KOPT-K1 (cell line): ENCODE measurements around the gene GSTO1.
"Not testable (repeated sequence)": the region's sequence is repeated elsewhere in the genome, so short reads cannot be mapped to it uniquely, and the experiment has no call there.

Source experiments
- H3K27ac ChIP-seq: fragments of 200-600 bp; sonication (generic); 2 replicates; pipeline ENCODE4 v1.5.1; 2016; ENCODE audit warnings: antibody characterized with exemption, mild to moderate bottlenecking, low read depth, low read length; ENCODE audit not compliant: poor library complexity, severe bottlenecking
- H3K36me3 ChIP-seq: fragments of 200-600 bp; sonication (generic); 2 replicates; pipeline ENCODE4 v1.5.1; 2017; ENCODE audit warnings: antibody characterized with exemption, mild to moderate bottlenecking, low read length, moderate library complexity; ENCODE audit not compliant: insufficient read depth
- H3K9me3 ChIP-seq: fragments of 200-600 bp; sonication (generic); 2 replicates; pipeline ENCODE4 v1.5.1; 2017; ENCODE audit warnings: antibody characterized with exemption, low read length, mild to moderate bottlenecking; ENCODE audit not compliant: insufficient read depth, poor library complexity, severe bottlenecking

Gene GSTO1

GRCh38 chr10:104243009-104243408, 11.7 kb upstream of the GSTO1 start:
- not testable (repeated sequence) for H3K27ac ChIP-seq, H3K36me3 ChIP-seq
- peaks cover 27% of the 10 kb centered on the region for H3K9me3 ChIP-seq

GRCh38 chr10:104243512-104243911, 11.2 kb upstream of the GSTO1 start:
- no peaks in the 10 kb centered on the region for H3K36me3 ChIP-seq
- peaks cover 29% of the 10 kb centered on the region for H3K9me3 ChIP-seq
- H3K27ac ChIP-seq, result no peak overlapping the region

- peaks cover 28% of the 10 kb centered on the region for H3K9me3 ChIP-seq
- H3K36me3 ChIP-seq, result no peaks in the 10 kb centered on the region
- no peak overlapping the region for H3K27ac ChIP-seq
Measured at GRCh38 chr10:104245066-104245632, 9.5 kb upstream of the GSTO1 start.

- Histone ChIP-seq H3K36me3 (no peaks in the 10 kb centered on the region), H3K9me3 (peaks cover 23% of the 10 kb centered on the region), H3K27ac (no peak overlapping the region)
Measured at GRCh38 chr10:104246976-104247375, 7.7 kb upstream of the GSTO1 start.

- H3K9me3 ChIP-seq, result peaks cover 23% of the 10 kb centered on the region
Measured at GRCh38 chr10:104247513-104248146, 7.1 kb upstream of the GSTO1 start.

GRCh38 chr10:104248931-104249330, 5.8 kb upstream of the GSTO1 start:
- H3K36me3 ChIP-seq, H3K27ac ChIP-seq: not testable (repeated sequence)
- peaks cover 23% of the 10 kb centered on the region for H3K9me3 ChIP-seq

More at GRCh38 chr10:104247513-104248146, 7.1 kb upstream of the GSTO1 start:
- H3K27ac ChIP-seq, result no peak overlapping the region
- no peaks in the 10 kb centered on the region for H3K36me3 ChIP-seq

- H3K9me3 ChIP-seq, result peaks cover 23% of the 10 kb centered on the region
Measured at GRCh38 chr10:104250371-104250770, 4.3 kb upstream of the GSTO1 start.

GRCh38 chr10:104251443-104251842, 3.2 kb upstream of the GSTO1 start:
- peaks cover 16% of the 10 kb centered on the region for H3K9me3 ChIP-seq
- no peaks in the 10 kb centered on the region for H3K36me3 ChIP-seq
- H3K27ac ChIP-seq, result no peak overlapping the region

More at GRCh38 chr10:104250371-104250770, 4.3 kb upstream of the GSTO1 start:
- Histone ChIP-seq H3K36me3 (no peaks in the 10 kb centered on the region), H3K27ac (no peak overlapping the region)

GRCh38 chr10:104252368-104252767, 2.3 kb upstream of the GSTO1 start:
- peaks cover 7% of the 10 kb centered on the region for H3K9me3 ChIP-seq
- peaks cover 6% of the 10 kb centered on the region; the same call in 1 of the 2 replicates for H3K36me3 ChIP-seq
- H3K27ac ChIP-seq, result no peak overlapping the region

- Histone ChIP-seq H3K27ac (no peak overlapping the region), H3K36me3 (peaks cover 14% of the 10 kb centered on the region), H3K9me3 (peaks cover 3% of the 10 kb centered on the region)
Measured at GRCh38 chr10:104253106-104253505, 1.6 kb upstream of the GSTO1 start.

- peak overlapping the region; percentile 80 for H3K27ac ChIP-seq
- peaks cover 21% of the 10 kb centered on the region for H3K36me3 ChIP-seq
- H3K9me3 ChIP-seq, result no peaks in the 10 kb centered on the region
Measured at GRCh38 chr10:104253606-104254410, 884 bp upstream of the GSTO1 start.

- Histone ChIP-seq H3K9me3 (no peaks in the 10 kb centered on the region), H3K27ac (peak overlapping the region; percentile 80), H3K36me3 (peaks cover 37% of the 10 kb centered on the region)
Measured at GRCh38 chr10:104255311-104255981, 754 bp downstream of the GSTO1 start.

- Histone ChIP-seq H3K36me3 (peaks cover 47% of the 10 kb centered on the region), H3K27ac (peak overlapping the region; percentile 80)
Measured at GRCh38 chr10:104256335-104256961, 1.8 kb downstream of the GSTO1 start.

GRCh38 chr10:104257235-104257634, 2.5 kb downstream of the GSTO1 start:
- no peaks in the 10 kb centered on the region for H3K9me3 ChIP-seq
- peaks cover 55% of the 10 kb centered on the region for H3K36me3 ChIP-seq
- H3K27ac ChIP-seq, result no peak overlapping the region

More at GRCh38 chr10:104256335-104256961, 1.8 kb downstream of the GSTO1 start:
- H3K9me3 ChIP-seq, result no peaks in the 10 kb centered on the region
